Testis (tissue), 2 donors: Measurements from ENCODE around the gene MPDU1.
A peak's percentile ranks its signal among the peaks of the same experiment; 100 is the strongest.

Experiments used
- POLR2A ChIP-seq: fragments of 450-650 bp; IDR thresholded peaks from one replicate; pipeline ENCODE4 v1.6.1; 2017; ENCODE audit warnings: antibody characterized with exemption, mild to moderate bottlenecking, moderate library complexity
- TF ChIP-seq, protein P1 (sequence below), 3 experiments: fragments of 450-650 bp in 2 of 3; fragments of 200-600 bp in 1 of 3; sonication (generic) in 1 of 3; IDR thresholded peaks; one replicate each; pipeline ENCODE4 v1.5.1; 2016 to 2019; ENCODE audit warnings: antibody characterized with exemption in 3 of 3, mild to moderate bottlenecking in 2 of 3, moderate library complexity in 1 of 3

GRCh38 chr17:7634384-7634783, 50.7 kb downstream of the MPDU1 start:
- TF ChIP-seq, protein P1, sequence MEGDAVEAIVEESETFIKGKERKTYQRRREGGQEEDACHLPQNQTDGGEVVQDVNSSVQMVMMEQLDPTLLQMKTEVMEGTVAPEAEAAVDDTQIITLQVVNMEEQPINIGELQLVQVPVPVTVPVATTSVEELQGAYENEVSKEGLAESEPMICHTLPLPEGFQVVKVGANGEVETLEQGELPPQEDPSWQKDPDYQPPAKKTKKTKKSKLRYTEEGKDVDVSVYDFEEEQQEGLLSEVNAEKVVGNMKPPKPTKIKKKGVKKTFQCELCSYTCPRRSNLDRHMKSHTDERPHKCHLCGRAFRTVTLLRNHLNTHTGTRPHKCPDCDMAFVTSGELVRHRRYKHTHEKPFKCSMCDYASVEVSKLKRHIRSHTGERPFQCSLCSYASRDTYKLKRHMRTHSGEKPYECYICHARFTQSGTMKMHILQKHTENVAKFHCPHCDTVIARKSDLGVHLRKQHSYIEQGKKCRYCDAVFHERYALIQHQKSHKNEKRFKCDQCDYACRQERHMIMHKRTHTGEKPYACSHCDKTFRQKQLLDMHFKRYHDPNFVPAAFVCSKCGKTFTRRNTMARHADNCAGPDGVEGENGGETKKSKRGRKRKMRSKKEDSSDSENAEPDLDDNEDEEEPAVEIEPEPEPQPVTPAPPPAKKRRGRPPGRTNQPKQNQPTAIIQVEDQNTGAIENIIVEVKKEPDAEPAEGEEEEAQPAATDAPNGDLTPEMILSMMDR (IDR thresholded peaks at IDR 0.05): peak; percentile 21 to 37 (median 25)
- TF ChIP-seq POLR2A: no peak
